Fibroblast of mammary gland (primary cell): ENCODE measurements around the gene SLC44A3.
A peak's percentile ranks its signal among the peaks of the same experiment; 100 is the strongest.

Experiments
- DNase-seq: peaks from one replicate; pipeline ENCODE4 v3.0.0-alpha.2; 2010; ENCODE audit warnings: low read depth
- H3K4me3 ChIP-seq: 2 replicates; pipeline ENCODE4 v1.5.1; 2011; ENCODE audit warnings: low read depth, mild to moderate bottlenecking, low read length, moderate library complexity; ENCODE audit not compliant: control insufficient read depth
- CTCF ChIP-seq: conservative IDR thresholded peaks from 2 replicates; pipeline ENCODE4 v1.5.1; 2011; ENCODE audit warnings: low read depth, low read length, inconsistent platforms; ENCODE audit not compliant: control insufficient read depth, insufficient read depth

SLC44A3 gene

DNA sequence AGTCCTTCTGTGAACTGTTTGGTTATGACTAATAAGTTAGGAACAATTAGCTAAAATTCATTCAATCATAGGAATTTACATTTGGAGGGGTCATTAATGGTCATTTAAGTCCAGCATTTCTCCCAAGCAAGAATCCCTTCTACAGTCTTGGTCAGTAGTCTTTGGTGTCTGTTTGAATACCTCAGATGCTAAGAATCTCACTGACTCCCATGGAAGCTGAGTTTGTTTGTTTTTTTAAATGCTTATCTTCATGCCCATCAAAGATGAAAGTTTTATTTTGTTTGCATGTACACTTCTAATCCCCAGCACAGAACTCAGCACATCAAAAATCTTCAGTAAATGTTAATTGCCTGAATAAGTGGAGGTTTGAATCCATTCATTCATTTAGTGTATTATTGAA is 41.3 kb upstream of the SLC44A3 start:
- no peak overlapping the region for H3K4me3 ChIP-seq
- DNase-seq, result peak; percentile 62
- no peak for TF ChIP-seq CTCF

DNA sequence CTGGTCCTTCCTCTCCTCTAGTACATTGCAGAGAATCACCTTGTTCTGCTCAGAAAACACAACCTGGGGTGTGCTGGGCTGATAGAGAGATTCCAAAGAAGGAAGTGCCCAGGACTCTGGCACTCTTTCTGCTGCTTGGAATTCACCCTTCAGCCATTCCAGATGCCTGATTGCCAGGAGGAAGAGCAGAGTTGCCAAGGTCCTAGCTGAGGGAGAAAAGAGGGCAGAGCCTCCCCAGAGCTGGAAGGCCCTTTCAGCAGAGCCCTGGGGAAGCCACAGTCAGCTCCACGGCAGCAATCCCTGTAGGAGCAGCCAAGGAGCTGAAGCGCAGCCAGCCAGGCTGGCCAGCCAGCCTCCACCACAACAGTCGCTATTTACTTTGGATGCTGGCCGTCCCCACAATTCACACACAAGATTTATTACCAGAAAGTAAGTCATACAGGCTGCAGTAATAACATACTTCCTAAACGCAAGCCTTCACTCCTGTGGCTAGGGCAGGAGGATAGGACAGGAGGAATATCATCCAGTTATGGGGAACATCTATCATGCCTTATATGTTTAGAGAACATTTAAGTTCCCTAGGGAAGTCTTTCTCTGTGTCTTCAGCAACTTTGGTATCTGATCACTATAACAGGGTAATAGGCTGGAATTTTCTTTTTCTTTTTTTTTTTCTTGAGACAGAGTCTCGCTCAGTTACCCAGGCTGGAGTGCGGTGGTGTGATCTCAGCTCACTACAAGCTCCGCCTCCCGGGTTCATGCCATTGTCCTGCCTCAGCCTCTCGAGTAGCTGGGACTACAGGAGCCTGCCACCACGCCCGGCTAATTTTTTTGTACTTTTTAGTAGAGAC is 36.6 kb upstream of the SLC44A3 start:
- TF ChIP-seq CTCF, result no peak
- peak; percentile 99 for DNase-seq
- H3K4me3 ChIP-seq, result no peak overlapping the region

DNA sequence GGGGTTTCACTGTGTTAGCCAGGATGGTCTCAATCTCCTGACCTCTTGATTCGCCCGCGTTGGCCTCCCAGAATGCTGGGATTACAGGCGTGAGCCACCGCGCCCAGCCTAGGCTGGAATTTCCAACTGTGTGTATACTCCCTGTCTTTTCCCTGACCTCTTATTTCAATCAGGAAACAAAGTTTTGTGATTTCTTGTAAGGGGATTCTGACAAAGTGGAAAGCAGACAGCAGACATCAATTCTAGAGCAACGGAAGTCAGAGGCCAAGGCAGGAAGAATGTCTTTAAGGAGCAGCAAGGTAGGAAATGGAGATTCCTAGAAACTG is 36.0 kb upstream of the SLC44A3 start:
- H3K4me3 ChIP-seq, result no peak overlapping the region
- no peak for DNase-seq
- no peak for TF ChIP-seq CTCF

DNA sequence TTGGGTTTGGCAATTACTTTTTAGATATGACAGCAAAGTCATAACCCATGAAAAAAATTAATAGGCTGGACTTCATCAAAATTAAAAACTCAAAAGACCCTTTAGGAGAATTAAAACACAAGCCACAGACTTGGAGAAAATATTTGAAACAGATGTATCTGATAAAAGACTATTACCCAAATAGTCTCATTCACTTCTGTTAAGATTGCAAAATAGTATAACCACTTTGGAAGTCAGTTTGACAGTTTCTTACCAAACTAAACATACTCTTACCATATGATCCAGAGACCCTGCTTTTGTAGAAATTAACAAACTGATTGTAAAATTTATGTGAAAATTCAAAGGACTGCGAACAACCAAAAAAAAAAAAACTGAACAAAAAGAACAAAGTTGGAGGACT is 32.5 kb upstream of the SLC44A3 start:
- no peak for TF ChIP-seq CTCF
- no peak overlapping the region for H3K4me3 ChIP-seq
- peak; percentile 36 for DNase-seq

DNA sequence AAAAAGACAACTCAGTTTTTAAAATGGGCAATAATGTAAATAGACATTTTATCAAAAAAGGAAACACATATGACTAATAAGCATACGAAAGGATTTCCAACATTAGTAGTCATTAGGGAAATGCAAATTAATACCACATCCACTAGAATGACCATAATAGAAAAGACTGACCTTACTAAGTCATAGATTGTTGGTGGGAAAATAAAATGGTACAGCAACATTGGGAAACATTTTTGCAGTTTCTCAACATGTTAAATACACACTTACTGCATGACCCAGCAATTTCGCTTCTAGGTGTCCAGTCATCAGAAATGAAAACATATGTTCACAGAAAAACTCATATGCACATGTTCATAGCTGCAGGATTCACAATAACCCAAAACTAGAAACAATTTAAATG is 29.9 kb upstream of the SLC44A3 start:
- TF ChIP-seq CTCF, result no peak
- no peak overlapping the region for H3K4me3 ChIP-seq
- DNase-seq, result peak; percentile 90

GRCh38 chr1:94790670-94791069 is 29.5 kb upstream of the SLC44A3 start:
- no peak for TF ChIP-seq CTCF
- no peak for DNase-seq
- no peak overlapping the region for H3K4me3 ChIP-seq
